ENCODE measurements around the gene NOL4L. TPM values are rescaled to one million over a fixed set of nuclear protein-coding genes. Genes with fewer than 3 reads are reported as not detected.

NOL4L gene
- total RNA-seq, 2 donors from 2014 or later = 18.0 to 59.7 TPM

DNA sequence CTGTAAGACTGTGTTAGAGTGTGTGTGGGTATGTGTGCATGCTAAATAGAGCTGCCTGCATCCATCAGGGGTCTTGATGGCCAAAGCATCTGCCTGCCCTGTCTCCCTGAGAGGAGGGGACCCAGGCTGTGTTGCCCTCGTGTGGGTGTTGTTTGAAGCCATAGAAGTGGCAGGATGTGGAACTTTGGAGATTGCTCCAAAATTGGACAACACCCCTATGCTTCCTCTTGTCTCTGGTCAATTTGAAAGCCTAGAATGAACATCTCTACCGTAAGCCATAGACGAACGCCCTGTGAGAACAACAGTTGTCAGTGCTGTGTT lies 144.4 kb downstream of the NOL4L start:
- DNase-seq (ENCODE audit: low spot score) = no peak
- H3K4me3 ChIP-seq = no peak overlapping the region
- peaks cover 0 to 4% of the 10 kb centered on the region in 2 donors for H3K36me3 ChIP-seq
- no peaks in the 10 kb centered on the region for H3K27me3 ChIP-seq (replicated peaks; ENCODE audit: insufficient read depth)
- WGBS = 86% methylated on average over 4 of the region's 4 CpGs
- no peak overlapping the region for H3K27ac ChIP-seq
- no peaks in the 10 kb centered on the region for H3K9me3 ChIP-seq
- TF ChIP-seq POLR2AphosphoS5 (IDR thresholded peaks at IDR 0.05) (no peak), POLR2A (IDR thresholded peaks at IDR 0.05) (no peak)
- TF ChIP-seq, protein P1, sequence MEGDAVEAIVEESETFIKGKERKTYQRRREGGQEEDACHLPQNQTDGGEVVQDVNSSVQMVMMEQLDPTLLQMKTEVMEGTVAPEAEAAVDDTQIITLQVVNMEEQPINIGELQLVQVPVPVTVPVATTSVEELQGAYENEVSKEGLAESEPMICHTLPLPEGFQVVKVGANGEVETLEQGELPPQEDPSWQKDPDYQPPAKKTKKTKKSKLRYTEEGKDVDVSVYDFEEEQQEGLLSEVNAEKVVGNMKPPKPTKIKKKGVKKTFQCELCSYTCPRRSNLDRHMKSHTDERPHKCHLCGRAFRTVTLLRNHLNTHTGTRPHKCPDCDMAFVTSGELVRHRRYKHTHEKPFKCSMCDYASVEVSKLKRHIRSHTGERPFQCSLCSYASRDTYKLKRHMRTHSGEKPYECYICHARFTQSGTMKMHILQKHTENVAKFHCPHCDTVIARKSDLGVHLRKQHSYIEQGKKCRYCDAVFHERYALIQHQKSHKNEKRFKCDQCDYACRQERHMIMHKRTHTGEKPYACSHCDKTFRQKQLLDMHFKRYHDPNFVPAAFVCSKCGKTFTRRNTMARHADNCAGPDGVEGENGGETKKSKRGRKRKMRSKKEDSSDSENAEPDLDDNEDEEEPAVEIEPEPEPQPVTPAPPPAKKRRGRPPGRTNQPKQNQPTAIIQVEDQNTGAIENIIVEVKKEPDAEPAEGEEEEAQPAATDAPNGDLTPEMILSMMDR (IDR thresholded peaks at IDR 0.05) = no peak
- peaks cover 3% of the 10 kb centered on the region for H3K4me1 ChIP-seq (replicated peaks)
- intact Hi-C loops (cut with DNase I) = no loop called here

DNA sequence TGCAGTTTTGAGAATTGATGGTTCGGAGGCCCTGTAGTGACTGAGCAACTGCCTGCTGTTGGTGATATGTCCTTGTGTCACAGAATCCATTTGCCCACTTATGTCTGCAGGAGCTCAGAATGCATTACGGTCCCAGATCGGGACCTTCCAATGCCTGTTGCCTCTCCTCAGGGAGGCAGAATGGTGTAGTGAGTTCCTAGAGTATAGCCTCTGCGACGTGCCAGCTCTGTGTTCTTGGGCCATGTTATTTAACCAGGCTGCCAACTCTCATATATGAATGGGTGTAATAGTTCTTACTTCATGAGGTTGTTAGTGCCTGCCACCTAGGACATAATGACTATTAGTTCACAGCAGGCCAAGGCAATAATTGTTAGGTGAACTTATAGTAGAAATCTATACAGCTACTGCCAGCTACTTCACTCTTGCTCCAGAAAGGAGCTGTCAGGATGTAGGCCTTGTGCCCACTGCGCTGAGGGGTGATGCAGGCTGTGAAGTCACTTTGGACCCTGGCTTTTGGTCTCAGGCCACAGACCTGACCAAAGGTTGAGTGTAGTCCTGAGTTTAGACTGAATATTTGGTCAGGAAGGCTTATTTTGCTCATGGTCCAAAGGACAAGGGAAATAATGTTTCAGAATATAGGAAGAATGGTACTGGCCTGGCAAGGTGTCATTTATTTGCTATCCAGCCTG lies 144.9 kb downstream of the NOL4L start:
- DNase-seq (ENCODE audit: low spot score) = no peak
- TF ChIP-seq POLR2A (IDR thresholded peaks at IDR 0.05) = no peak
- no peak for TF ChIP-seq POLR2AphosphoS5 (IDR thresholded peaks at IDR 0.05)
- TF ChIP-seq, protein P1 (IDR thresholded peaks at IDR 0.05) = no peak

DNA sequence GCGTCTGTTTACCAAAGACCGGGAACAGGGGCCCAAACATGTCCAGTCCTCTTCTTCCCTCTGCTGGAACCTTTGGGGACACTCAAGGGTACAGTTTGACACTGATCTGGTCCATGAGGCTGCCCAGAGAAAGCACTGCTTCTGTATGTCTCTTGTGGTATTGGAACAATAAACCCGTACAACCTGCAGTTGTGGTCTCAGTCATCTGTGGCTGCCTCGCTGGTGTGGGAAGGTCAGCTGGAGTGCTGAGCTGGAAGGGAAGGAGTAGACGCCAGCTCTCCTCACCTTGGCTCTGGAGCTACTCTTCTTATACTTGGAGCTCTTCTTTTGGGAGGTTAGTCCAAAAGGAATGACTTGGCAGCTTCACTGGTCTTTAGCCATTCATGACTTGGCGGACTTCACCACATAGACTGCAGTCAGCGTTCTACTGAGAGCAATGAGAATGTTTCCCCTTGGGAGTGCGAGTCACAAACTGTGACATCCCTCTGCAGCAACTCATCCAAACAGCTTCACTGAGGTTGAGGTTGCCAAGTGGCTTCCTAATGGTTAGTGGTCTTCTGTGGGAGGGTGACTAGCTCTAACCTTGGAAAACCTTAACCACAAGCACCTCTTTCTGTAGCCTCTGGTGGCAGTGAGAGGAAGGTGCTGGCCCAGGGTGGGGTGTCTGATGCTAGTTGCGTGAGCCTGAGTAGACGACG lies 145.9 kb downstream of the NOL4L start:
- intact Hi-C loops (cut with DNase I) = no loop called here
- Histone ChIP-seq H3K27ac (no peak overlapping the region), H3K4me3 (no peak overlapping the region), H3K4me1 (replicated peaks) (no peaks in the 10 kb centered on the region), H3K9me3 (no peaks in the 10 kb centered on the region), H3K36me3 (peaks cover 5 to 8% of the 10 kb centered on the region in 2 donors), H3K27me3 (replicated peaks; ENCODE audit: insufficient read depth) (no peaks in the 10 kb centered on the region)
- 81% methylated on average over 11 of the region's 11 CpGs for WGBS
- no peak for TF ChIP-seq POLR2AphosphoS5 (IDR thresholded peaks at IDR 0.05)
- TF ChIP-seq POLR2A (IDR thresholded peaks at IDR 0.05) = no peak
- TF ChIP-seq, protein P1 (IDR thresholded peaks at IDR 0.05) = no peak
- no peak for DNase-seq (ENCODE audit: low spot score)

More for the DNA sequence above, 144.9 kb downstream of the NOL4L start:
- Histone ChIP-seq H3K4me1 (replicated peaks) (no peaks in the 10 kb centered on the region), H3K27me3 (replicated peaks; ENCODE audit: insufficient read depth) (no peaks in the 10 kb centered on the region), H3K9me3 (no peaks in the 10 kb centered on the region), H3K4me3 (no peak overlapping the region), H3K27ac (no peak overlapping the region), H3K36me3 (peaks cover 0 to 5% of the 10 kb centered on the region in 2 donors)
- 80% methylated on average over 6 of the region's 6 CpGs for WGBS
- intact Hi-C loops (cut with DNase I) = no loop called here

DNA sequence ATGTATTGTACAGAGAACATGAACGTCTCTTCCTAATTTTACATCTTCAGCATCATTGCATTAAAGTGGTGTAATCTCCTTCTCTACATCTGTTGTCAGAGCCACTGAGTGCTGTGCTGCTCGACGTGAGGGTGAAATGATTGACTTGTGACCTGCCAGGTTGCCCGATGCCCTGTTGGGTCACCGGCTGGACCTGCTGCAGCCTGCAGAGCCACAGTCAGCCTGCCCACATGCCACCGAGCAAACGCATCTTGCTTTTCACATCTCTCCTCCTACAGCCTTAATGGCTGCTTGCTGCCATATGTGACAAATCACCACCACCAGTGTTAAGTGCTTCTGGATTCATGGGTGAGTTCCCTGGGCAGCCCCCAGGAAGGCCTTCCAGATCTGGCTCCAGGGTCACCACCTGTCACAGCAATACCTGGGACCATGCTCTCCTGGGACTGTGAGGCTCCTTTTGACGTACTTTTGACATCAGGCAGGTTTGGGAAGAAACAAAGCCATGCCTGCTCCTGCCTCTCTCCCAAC lies 146.7 kb downstream of the NOL4L start:
- Histone ChIP-seq H3K27me3 (replicated peaks; ENCODE audit: insufficient read depth) (no peaks in the 10 kb centered on the region), H3K27ac (no peak overlapping the region), H3K4me3 (no peak overlapping the region), H3K9me3 (no peaks in the 10 kb centered on the region), H3K36me3 (peaks cover 6 to 9% of the 10 kb centered on the region in 2 donors), H3K4me1 (replicated peaks) (no peaks in the 10 kb centered on the region)
- WGBS = 82% methylated on average over 8 of the region's 8 CpGs
- DNase-seq (ENCODE audit: low spot score) = no peak
- TF ChIP-seq, protein P1 (IDR thresholded peaks at IDR 0.05) = no peak
- TF ChIP-seq POLR2A (IDR thresholded peaks at IDR 0.05) = no peak
- TF ChIP-seq POLR2AphosphoS5 (IDR thresholded peaks at IDR 0.05) = no peak
- intact Hi-C loops (cut with DNase I) = no loop called here
